GM21447 (cell line): Measurements from ENCODE around the gene PDCD6IP.

Experiments used
- ATAC-seq: cut with Tn5 transposase; IDR thresholded peaks from one replicate; pipeline ENCODE4 v1.9.1; 2021; ENCODE audit not compliant: unreplicated experiment

The PDCD6IP gene

GRCh38 chr3:33887478-33887877, 89.0 kb downstream of the PDCD6IP start:
- no peak for ATAC-seq

- ATAC-seq: no peak
Measured at GRCh38 chr3:33889394-33890039, 91.1 kb downstream of the PDCD6IP start.

GRCh38 chr3:33892655-33893054, 94.2 kb downstream of the PDCD6IP start:
- ATAC-seq: no peak

- ATAC-seq: no peak
Measured at GRCh38 chr3:33895658-33896057, 97.2 kb downstream of the PDCD6IP start.

GRCh38 chr3:33897306-33897705, 98.9 kb downstream of the PDCD6IP start:
- no peak for ATAC-seq

GRCh38 chr3:33898901-33899300, 100.5 kb downstream of the PDCD6IP start:
- ATAC-seq: no peak

- ATAC-seq: no peak
Measured at GRCh38 chr3:33900440-33900808, 102.0 kb downstream of the PDCD6IP start.

- no peak for ATAC-seq
Measured at GRCh38 chr3:33900809-33901505, 102.5 kb downstream of the PDCD6IP start.

- no peak for ATAC-seq
Measured at GRCh38 chr3:33901862-33902563, 103.6 kb downstream of the PDCD6IP start.

GRCh38 chr3:33904730-33905129, 106.3 kb downstream of the PDCD6IP start:
- no peak for ATAC-seq

GRCh38 chr3:33908250-33908851, 109.9 kb downstream of the PDCD6IP start:
- ATAC-seq: no peak

GRCh38 chr3:33909547-33909946, 111.1 kb downstream of the PDCD6IP start:
- ATAC-seq: no peak

- ATAC-seq: no peak
Measured at GRCh38 chr3:33910031-33910430, 111.6 kb downstream of the PDCD6IP start.

- no peak for ATAC-seq
Measured at GRCh38 chr3:33911525-33912322, 113.3 kb downstream of the PDCD6IP start.

- ATAC-seq: no peak
Measured at GRCh38 chr3:33914212-33914611, 115.8 kb downstream of the PDCD6IP start.

- no peak for ATAC-seq
Measured at GRCh38 chr3:33914731-33915379, 116.4 kb downstream of the PDCD6IP start.

- ATAC-seq: peak; percentile 81
Measured at GRCh38 chr3:33915796-33916546, 117.5 kb downstream of the PDCD6IP start.

GRCh38 chr3:33918126-33918756, 119.8 kb downstream of the PDCD6IP start:
- ATAC-seq: no peak
